VCaP (cell line): ENCODE results near the gene THAP10.

ENCODE experiments used
- H3K27ac ChIP-seq: fragments of 450-650 bp; 2 replicates; pipeline ENCODE4 v1.5.1; 2017
- TF ChIP-seq, protein P1 (sequence below): fragments of 450-650 bp; conservative IDR thresholded peaks from 2 replicates; pipeline ENCODE4 v1.5.1; 2017; ENCODE audit warnings: mild to moderate bottlenecking, moderate library complexity

The THAP10 gene

DNA sequence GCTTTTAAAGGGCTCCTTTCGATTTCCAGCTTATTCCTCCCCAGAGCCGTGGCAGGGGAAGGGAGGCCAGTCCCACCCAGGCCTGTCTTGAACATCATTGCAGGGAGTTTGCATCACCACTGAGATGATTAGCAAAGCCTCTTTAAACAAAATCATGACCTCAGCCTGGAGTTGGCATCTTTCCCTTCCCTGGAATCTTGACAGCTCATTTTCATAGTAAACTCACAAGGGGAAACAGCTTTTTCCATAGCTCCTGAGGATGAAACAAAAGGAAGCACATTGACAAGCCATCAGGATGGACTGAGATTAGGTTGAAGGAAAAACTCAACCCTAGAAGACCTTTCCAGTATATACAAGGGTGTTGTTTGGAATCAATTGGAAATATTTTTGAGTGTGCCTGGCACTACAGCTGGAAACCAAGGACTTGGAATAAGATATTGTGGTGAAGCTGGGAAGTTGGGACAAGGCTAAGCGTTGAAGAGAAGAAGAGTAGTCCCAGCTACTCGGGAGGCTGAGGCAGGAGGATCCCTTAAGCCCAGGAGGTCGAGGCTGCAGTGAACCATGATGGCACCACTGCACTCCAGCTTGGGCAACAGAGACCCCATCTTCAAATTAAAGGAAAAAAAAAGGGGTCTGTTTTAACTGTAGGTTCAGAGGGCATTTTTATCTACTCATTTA, 35.2 kb downstream of the THAP10 start:
- TF ChIP-seq, protein P1, sequence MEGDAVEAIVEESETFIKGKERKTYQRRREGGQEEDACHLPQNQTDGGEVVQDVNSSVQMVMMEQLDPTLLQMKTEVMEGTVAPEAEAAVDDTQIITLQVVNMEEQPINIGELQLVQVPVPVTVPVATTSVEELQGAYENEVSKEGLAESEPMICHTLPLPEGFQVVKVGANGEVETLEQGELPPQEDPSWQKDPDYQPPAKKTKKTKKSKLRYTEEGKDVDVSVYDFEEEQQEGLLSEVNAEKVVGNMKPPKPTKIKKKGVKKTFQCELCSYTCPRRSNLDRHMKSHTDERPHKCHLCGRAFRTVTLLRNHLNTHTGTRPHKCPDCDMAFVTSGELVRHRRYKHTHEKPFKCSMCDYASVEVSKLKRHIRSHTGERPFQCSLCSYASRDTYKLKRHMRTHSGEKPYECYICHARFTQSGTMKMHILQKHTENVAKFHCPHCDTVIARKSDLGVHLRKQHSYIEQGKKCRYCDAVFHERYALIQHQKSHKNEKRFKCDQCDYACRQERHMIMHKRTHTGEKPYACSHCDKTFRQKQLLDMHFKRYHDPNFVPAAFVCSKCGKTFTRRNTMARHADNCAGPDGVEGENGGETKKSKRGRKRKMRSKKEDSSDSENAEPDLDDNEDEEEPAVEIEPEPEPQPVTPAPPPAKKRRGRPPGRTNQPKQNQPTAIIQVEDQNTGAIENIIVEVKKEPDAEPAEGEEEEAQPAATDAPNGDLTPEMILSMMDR, result no peak

DNA sequence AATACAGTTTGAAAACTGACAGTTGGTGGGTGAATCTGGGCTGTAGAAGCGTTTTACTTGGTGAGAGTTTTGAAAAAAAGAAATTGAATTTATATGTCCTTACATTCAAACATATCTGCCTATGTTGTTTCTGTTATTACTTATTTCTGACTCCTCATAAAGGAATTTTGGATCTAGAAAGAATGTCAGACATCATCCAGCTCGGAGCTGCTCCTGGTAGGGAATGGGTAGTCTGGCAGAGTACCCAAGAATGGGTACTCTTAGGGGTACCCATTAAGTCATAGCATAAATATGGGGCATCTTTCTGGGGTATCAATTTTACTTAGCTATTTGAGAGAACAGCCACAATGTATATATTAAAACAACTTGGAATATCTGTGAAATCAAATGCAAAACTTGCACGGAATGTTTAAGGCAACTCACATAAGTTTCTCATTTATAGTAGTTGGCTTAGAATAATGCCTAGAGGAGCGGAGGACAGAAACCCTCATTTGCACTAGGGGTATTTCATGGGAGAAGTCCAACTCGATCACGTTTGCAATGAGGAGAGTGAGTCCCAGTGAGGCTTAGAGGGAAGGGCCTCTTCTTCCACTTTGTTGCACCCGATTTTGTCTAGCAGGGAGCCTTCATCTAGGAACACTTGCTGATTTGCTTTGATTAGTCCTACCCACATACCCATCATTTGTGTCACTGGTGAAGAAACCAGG, 35.9 kb downstream of the THAP10 start:
- TF ChIP-seq, protein P1, result no peak
- no peak overlapping the region for H3K27ac ChIP-seq

More for the DNA sequence above, 35.2 kb downstream of the THAP10 start:
- no peak overlapping the region for H3K27ac ChIP-seq

DNA sequence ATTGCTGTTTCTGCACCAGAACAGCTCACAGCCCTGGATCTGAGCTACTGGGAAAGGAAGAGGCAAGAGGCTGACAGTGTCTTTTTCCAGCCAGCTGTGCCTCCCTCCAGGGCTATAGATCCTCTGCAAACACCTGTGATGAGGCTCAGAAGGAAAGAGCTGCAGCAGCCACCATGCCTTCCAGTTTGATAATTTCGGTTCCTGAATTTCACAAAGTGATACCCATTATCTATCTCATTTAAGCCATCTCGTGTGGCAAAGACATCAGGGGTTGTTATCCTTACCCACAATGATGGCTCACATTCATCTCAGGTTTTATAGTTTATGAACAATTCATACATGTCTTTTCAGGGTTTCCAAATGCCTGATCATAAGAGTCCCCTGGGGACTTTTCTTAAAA, 36.5 kb downstream of the THAP10 start:
- TF ChIP-seq, protein P1, result no peak
- H3K27ac ChIP-seq, result no peak overlapping the region

DNA sequence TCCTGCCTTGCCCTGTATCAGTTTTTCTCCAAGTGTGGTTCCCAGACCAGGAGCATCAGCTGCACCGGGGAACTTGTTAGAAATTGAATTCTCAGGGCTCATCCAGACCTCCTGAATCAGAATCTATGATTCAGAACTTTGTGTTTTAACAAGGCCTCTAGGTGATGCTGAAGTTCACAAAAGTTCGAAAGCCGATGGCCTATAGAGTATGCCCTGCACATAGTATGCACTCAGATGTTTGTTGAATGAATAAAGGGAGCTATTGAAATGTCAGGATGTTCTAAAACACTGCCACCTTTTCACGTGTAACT, 37.6 kb downstream of the THAP10 start:
- TF ChIP-seq, protein P1, result peak; percentile 41
- H3K27ac ChIP-seq, result peak overlapping the region; percentile 74

DNA sequence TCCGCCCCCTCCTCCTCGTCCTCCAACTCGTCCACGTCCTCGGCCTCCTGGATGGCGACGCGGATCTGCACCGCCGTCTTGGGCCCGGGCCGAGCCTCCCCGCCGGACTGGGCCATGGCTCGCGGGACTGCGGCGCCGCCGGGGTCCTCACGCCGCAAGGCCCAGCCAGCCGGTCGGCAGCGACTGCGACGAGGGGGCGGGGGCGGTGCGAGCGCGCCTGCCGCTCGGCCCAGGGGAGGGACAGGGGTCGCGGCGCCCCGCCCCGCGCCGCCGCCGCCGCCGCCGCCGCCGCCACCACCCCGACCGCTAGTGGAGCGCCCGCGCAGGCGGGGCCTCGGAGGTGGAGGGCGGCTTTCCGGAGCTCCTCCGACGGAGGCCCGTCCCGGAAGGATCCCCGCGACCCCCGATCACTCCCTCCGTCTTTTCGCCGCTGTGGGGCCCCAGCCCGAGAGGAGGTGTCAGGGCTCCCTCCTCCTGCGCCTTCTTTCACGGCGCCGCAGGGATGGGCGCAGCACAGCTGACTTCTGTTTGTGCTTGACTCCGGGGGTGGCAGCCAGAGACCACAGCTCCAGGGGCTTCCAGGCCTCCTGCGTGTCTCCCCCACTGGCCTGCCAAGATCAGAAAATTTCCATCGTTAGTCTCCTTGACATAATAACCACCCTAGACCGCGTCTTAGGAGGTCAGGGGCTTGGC, 38.1 kb downstream of the THAP10 start, which contains the start of gene LARP6:
Gene LARP6, minus strand, starts transcription at position 185 of the 693 bp plus-strand sequence. Its CDS starts 69 bp downstream, at position 116.
- TF ChIP-seq, protein P1, result no peak
- peak within 1 kb of the TSS; percentile 74 for H3K27ac ChIP-seq

DNA sequence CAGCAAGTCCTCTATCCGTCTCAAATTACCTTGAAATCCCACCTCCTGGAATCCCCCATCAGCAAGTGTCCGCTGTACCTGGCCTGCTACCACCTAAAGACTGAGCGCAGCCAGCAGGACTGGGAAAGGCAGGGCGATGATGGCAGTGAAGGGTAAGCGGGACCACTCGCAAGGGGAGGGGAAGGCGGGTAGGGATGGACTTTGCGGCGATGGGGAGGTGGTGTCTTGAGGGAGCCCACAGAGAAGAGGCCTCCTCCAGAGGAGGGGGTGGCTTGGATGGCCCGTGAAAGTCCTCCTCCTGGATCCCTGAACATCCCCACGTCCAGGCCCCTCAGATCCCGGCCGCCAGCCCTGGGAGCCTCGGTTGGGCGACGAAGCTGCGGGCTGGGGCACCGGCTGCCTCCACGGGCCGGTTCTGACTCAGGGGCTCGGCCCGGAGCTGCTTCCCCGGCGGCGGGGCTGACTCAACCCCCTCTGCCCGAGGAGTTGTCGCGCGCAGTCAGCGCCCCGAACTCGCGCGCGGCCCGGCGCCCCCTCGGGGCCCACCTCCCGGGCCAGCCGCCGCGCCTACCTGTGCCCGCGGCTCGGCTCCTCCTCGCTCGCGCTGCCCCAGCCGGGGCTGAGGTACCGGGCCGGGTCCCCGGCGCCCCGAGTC, 38.8 kb downstream of the THAP10 start:
- H3K27ac ChIP-seq, result peak overlapping the region; percentile 74
- TF ChIP-seq, protein P1, result no peak
